IPS-NIHi11 (cell line): ENCODE measurements around the gene FANCC.
A peak's percentile ranks its signal among the peaks of the same experiment; 100 is the strongest.

Experiments
- DNase-seq: peaks from one replicate; pipeline ENCODE4 v3.0.0; 2012; ENCODE audit warnings: mixed read lengths, low spot score

FANCC gene, protein sequence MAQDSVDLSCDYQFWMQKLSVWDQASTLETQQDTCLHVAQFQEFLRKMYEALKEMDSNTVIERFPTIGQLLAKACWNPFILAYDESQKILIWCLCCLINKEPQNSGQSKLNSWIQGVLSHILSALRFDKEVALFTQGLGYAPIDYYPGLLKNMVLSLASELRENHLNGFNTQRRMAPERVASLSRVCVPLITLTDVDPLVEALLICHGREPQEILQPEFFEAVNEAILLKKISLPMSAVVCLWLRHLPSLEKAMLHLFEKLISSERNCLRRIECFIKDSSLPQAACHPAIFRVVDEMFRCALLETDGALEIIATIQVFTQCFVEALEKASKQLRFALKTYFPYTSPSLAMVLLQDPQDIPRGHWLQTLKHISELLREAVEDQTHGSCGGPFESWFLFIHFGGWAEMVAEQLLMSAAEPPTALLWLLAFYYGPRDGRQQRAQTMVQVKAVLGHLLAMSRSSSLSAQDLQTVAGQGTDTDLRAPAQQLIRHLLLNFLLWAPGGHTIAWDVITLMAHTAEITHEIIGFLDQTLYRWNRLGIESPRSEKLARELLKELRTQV

DNA sequence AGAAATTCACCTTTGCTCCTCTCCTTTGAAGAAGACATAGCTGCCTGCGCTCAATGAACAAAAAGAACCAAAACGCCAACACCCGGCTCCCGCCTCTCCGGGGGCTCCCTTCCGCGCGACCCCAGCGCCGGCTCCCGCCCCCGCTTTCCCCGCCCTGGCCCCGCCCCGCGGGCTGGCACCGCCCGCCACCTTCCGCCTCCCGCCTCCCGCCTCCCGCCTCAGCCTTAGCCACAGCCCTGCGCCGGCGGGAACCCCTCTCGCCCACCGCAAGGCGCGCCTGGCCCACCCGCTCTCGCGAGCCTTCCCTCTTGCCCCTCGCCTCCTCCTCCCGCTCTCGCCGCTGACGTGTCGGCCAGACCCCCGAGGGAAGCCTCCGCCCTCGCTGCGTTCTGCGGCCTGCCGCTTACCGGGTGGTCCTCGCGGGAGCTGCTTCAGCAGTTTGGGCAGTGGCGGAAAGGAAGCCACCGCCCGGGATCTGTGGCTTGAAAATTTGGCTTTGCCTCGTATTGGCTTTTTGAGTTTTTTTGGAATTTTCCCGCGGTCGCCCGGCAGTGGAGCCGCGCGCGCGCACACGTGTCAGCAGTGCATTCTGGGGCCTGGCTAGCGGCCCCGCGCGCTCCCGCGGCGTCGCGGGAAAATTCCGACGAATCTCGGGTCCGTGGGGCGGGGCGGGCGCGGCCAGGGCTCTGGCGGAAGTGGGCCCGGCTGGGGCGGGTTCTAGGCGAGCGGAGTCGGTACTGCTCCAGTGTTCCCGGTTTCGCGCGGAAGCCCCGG, at the start of gene FANCC:
FANCC (minus strand) TSS at position 591 of the 774 bp plus-strand sequence. CDS start 68,418 bp downstream, outside the sequence.
- DNase-seq, result peak; percentile 97

DNA sequence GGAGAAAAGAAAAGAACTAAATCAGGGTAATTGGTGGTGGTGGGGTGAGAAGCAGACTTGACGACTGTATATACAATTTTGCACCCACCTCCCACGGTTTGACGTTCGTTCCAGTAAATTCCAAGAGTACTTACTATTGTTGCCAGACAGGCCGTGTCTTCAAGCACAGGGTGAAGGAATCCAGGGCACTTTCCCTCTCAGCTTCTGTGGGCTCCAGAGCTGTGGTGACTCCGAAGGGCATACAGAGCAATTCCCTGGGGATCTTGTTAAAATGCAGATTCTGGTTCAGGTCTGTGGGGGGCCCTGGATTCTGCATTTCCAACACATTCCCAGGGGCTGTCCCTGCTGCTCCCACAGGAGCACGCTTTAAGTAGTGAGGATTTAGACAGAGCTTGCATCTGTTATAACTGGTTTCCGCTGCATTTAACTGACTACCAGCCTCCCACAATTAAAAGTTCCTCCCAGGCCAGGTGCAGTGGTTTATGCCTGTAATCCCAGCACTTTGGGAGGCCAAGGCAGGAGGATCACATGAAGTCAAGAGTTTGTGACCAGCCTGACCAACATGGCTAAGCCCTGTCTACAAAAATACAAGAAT, 49.3 kb upstream of the FANCC start:
- no peak for DNase-seq

DNA sequence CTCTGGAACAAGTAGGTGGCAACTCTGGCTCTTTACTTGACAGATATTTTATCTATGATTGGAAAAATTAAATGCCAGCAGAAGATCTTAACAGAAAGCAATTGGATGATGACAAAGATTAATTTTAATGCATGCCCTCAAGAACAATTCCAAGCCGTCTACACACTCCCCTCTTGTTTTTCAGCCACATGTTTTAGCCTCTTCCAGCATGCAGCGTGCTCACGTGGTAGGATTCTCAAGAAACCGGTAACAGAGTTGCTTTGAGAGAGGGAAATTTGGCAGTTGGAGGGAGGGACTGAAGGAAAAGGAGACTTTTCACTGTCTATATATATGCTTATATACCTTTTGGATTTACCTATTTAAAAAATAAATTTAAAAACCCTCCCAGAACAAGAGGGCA, 48.3 kb upstream of the FANCC start:
- DNase-seq, result no peak

DNA sequence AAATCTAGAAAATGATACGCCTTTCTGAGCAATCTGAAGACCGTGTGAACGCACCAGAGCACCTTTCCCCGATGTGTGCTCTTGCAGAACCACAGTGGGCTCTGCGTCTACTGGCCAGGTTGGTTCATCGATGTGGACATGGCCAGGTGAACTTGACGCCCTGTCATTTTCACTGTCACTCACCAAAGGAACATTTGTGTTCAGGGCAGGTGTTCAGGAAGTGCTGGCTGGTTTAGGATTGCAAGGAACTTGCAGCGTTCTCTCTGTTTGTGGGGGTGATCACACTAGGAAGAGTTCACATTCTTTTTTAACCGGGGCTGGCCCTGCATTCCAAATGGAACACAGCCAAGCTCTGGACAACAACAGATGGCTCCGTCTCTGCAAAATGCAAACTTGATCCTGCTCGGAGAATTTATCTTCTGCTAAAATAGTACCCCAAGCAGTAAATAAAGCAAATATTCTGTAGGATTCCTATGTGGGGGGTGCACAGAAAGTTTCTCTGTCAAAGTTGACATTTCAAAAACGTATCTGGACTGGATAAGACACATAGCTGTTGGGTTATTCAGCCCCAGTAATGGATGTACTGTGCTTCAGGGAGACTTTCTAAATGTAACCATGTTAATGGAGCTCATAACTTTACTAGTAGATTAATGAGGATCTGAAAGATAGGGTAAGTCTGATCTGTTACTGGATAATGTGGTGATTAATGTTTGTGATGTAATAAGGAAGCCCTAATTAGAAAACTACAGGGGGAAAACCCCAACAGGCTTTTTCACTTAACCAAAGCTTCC, 45.7 kb upstream of the FANCC start:
- no peak for DNase-seq

DNA sequence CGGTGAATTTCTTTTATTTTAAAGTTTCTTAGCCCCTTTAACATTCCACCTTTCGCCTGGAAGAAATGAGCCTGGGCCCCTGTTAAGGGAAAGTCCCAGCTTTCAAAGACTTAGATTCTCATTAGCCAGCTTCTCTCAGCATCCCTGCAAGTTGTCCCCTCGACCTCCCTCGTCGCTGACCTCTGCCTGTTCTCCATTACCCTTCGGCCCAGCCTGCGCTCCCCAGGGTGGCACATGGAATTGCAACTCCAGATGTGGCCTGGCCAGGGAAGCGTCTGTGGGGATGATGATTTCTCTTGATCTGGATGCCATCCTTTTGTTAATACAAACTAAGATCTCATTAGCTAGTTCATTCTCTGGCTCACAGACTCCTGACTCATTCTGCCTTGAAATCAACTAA, 43.4 kb upstream of the FANCC start:
- no peak for DNase-seq

DNA sequence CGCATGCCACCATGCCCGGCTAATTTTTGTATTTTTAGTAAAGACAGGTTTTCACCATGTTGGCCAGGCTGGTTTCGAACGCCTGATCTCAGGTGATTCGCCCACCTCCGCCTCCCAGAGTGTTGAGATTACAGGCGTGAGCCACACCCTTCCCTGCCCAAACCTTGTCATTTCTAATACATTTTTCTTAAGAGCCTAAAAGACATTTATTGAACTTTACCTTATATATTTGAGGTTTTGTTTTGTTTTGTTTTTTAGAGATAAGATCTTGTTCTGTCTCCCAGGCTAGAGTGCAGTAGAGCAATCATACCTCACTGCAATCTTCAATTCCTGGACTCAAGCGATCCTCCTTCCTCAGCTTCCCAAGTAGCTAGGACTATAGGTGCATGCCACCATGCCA, 39.8 kb upstream of the FANCC start:
- DNase-seq, result no peak

DNA sequence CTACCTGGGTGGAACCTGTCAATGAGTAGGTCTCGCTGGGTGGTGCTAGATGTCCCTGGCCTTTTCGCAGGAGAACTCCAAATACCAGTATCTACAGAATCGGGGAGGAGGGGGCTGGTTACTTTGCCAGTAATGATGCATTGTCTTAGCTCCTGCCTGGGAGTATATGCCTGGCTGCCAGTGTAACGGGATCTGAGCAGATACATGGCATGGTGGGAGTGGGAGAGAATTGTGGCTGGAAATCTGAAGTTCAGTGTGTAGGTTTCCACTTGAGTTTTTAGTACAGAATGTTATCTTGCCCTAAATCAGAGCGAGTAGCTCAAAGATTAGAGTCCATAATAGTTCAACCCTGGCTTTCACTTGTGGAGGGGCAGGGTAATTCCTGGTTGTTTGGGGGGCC, 38.0 kb upstream of the FANCC start:
- no peak for DNase-seq

DNA sequence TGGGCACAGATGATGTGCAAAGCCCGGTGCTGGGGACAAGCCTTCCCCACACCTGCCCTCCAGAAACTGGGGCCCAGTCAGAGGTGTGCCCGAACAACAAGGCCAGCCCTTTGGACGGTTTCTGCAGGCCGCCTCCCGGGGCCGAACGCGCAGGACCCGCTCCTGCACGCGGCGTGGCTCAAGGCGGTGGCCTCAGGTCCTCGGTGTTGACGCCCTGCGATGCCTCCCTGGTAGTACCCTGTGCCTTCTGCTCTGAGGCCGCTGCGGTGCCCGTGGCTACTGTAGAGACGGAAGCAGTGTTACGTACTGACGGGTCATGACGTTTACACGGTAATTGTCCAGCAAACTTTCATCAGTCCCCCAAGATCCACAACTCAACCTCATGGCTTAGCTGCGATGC, 33.5 kb upstream of the FANCC start:
- DNase-seq, result no peak

DNA sequence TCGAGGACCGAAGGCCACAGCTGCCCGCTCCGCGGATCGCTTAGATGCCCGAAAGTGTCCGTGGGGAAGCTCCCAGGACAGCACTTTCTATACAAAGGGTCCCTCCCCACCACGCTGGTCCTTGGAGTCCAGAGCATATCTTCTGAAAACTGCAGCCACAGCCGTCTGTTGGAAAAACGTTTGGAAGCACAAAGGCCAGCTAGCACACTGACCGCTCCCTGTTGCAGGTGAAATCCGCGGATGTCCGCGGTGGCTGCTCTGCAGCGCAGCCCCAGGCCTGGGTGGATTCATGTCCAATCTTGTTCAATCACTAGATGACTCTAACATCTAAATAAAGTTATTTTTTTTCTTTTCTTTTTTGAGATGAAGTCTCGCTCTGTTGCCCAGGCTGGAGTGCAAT, 32.8 kb upstream of the FANCC start:
- DNase-seq, result no peak

DNA sequence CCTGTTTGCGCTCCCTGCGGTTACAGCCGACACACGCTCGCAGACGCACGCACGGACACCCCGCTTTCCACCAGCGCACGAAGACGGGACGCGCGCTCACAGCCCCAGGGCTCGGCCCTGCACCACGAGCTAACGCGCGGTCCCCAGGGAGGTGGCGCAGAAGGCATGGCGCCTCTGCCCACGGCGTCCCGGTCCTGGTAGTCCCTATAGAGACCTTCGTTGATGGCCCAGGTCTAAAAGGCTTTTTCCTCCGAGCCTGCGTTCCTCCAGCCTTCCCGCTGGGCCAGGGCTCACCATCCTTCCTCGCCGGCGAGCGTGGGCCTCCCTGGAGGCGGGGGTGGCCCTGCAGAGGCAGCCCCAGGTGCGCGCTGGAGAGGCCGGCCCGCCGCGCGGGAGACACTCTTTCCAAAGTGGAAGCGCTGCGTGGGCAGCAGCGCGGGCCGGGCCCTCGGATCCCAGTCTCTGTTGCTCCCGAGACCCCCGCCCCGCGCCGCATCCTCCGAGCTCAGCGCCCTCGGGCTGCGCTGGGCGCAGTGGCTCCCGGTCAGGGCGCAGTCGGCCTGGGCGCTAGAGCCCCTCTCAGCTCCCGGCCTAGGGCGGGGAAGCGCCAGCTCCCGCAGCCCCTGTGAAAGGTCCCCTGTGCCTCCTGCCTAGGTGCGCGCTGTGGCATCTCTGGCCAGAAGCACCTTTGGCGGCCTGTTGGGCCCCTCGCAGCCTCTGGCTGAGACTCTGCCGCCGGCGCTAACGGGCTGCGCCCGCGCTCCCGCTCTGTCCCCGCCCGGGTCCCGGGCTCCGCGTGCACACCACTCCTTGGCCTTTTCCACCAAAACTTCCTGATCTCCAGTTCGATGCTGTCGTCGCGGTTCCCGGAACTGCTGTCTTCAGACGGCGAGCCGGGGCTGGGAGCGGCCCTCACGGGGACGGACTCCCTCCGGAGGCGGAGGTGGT, 31.9 kb upstream of the FANCC start:
- DNase-seq, result peak; percentile 60

DNA sequence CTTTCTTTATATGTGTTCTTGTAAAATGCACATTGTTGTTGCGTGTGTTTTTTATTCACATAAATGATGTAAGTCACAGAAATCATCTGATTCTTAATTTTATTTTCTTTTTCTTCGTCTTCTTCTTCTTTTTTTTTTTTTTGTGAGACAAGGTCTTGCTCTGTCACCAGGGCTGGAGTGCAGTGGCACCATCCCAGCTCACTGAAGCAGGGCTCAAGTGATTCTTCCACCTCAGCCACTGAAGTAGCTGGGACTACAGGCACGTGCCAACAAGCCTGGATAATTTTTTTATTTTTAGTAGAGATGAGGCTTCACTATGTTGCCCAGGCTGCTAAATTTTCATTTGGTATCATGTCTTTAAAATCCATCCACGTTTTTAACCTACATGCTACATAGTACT, 28.5 kb upstream of the FANCC start:
- DNase-seq, result no peak

DNA sequence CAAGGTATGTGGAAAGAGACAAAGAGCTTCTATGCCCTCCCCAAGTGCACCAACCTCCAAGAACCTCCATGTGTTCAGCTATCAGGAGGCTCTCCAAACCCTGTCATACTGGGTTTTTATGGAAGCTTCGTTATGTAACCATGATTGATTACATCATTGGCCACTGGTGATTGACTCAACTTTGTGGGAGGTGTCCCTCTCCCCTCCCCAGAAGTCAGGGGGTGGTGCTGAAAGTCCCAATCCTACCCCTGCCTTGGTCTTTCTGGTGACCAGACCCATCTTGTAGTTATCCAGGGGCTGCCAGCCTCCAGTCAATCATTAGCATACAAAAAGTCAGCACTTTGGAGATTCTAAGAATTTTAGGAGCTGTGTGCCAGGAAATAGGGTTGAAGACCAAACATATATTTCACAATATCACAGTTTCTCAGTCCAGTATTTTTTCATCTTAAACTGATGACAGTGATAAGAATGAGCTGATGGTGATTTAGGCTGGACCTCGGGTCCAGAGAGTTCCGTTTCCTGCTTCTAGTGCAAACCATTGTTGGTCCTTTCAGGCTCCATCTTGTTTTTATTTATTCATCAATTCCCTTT, 27.3 kb upstream of the FANCC start:
- DNase-seq, result no peak

DNA sequence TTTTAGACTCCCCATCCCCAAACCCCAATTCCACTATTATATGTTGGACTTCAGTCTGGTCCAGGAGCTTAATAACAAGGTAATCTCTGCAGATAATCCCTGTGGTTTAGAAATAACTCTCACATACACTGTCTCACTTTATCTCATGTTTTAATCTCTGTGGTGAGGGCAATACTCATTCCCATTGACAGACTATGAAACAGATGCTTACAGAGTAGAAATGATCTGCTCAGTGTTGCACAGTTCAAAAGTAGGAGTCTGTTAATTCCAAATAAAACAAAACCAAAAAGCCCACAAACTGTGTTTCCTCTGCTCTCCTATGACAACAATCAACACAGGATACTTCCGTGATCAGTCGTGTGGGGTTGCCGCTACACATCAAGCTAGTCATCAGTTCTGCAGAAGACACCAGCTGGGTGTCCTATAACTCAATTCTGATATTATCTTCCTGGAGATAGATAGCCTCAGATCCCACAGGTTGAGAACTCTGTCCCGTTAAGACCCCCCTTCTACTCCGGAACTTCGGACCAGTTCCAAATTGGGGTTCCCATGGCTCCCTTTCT, 26.3 kb upstream of the FANCC start:
- no peak for DNase-seq

DNA sequence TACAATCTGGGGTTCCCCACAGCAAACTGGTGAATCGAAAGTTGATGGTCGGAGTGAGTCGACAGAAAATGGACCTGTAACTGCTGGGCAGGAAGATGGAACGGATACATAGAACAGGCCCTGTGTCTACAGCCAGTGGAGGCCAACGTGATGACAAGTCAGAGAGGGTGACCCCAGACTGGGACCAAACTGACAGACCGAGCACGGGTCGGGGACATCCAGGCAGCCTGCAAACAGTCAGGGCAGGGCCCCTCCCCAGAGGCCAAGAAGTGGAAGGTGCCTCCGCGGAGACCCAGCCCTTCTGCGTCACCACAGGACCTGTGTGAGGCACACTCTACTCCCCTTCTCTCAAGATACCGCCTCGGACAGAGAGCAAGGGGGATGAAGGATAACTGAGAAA, 25.1 kb upstream of the FANCC start:
- no peak for DNase-seq

DNA sequence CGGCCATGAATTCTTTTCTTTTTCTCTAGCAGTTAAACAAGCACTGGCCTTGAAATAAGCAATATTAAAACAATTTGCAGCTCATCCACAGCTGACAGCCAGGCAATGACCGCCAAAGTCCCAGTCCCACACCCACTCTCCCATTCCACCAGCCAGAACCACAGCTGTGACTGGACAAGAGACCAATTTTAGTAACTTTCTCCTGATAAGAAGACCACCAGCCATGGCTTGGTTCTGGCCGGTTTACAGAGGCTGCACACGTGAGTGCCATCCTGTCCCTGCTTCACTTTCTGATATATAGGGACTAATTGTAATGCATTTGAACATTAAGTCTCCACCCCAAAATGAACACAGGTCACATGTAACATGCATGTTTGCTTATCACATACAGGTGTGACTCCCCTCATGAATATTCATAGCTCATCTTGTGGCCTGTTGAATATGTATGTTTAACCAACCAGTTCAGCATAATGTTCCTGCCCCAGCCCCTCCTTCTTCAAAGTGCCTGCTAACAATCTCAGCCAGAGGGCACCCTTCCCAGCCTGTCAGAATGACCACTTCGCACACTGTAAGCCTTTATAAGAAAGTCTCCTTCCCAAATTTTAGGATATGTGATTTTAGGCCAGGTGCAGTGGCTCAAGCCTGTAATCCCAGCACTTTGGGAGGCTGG, 23.9 kb upstream of the FANCC start:
- no peak for DNase-seq

DNA sequence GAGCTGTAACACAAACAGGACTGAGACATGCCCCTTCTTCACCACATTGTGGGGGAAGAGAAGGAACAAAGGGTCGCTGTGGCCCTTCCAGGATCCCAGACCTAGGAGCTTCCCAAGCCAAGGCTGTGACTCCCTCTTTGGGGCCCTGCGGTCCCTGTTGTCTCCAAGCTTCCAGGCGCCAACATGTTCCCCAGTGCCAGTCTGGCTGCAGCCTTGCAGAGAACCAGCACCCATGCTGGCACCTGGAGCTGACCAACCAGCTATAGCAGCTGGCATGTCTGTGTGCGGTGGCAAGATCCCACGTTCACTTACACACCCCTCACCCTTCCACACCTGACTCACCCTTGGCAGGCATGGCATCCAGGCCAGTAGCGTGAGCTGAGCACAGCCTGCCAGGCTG, 20.7 kb upstream of the FANCC start:
- no peak for DNase-seq

DNA sequence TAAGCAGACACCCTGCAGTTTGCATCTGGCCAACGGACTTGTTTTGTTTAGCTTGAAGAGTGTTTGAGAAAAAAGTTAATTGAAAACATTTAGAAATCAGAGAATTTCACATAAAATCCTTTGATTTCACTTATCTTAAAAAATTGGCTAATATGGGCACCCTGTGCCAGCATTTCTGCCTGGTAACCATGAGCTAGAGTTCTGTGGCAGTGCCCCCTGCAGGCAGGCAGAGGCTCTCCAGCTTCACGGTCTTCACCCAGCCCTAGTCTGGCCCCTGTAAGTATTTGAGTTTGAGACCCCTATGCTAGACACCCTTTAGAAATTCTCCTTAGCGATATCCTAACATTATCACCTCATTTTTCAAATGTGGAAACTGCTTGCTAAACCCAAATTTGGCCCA, 18.8 kb upstream of the FANCC start:
- DNase-seq, result peak; percentile 53

DNA sequence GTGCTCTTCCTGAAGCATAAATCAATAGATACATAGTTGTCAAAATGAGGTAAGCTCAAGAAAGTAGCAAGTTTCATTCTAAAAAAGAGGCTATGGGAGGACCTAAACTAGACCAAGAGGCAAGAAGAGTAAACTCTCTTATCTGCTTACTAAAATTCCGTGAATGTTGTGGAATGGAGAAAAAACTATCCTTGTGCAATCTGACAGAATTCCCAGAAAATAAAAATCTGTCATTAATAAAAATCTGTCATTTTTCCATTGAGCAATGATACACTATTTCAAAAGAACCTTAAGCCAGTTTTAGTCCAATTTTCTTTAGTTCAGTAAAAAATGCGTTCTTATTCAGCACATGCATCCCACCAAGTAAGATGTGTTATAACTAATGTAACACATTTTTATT, 15.9 kb upstream of the FANCC start:
- DNase-seq, result no peak

DNA sequence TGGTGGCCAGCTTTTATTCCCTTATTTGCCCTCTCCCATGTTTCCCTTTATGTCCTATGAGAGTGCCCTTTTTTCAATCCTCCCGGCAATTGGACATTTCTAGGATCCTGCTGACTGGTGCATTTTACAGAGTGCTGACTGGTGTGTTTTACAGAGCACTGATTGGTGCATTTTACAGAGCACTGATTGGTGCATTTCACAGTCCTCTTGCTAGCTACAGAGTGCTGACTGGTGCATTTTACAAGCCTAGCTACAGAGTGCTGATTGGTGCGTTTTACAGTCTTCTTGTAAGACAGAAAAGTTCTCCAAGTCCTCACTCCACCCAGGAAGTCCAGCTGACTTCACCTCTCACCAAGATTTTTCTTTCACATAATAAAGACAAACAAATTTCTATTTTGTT, 15.4 kb upstream of the FANCC start:
- no peak for DNase-seq
